Muscle of leg (tissue), 16 donors: Measurements from ENCODE around the gene TMBIM1. TPM values are rescaled to one million over a fixed set of nuclear protein-coding genes. Genes with fewer than 3 reads are reported as not detected.

Source experiments
- DNase-seq: peaks from one replicate; pipeline ENCODE4 v3.0.0; 2013
- H3K27ac ChIP-seq: one replicate; pipeline ENCODE4 v1.5.1; 2013; ENCODE audit warnings: mild to moderate bottlenecking, low read length, control low read depth
- H3K27me3 ChIP-seq: one replicate; pipeline ENCODE4 v1.6.1; 2013; ENCODE audit warnings: low read length; ENCODE audit not compliant: control insufficient read depth, insufficient read depth
- H3K36me3 ChIP-seq: one replicate; pipeline ENCODE4 v1.6.1; 2013; ENCODE audit warnings: low read length; ENCODE audit not compliant: control insufficient read depth, insufficient read depth
- H3K4me1 ChIP-seq: one replicate; pipeline ENCODE4 v1.6.1; 2013; ENCODE audit warnings: low read length; ENCODE audit not compliant: control insufficient read depth, insufficient read depth
- H3K4me3 ChIP-seq: one replicate; pipeline ENCODE4 v1.5.1; 2013; ENCODE audit warnings: low read length, control low read depth
- H3K9me3 ChIP-seq: replicated peaks from 2 replicates; pipeline ENCODE4 v1.6.1; 2013; ENCODE audit warnings: low read depth, low read length; ENCODE audit not compliant: control insufficient read depth
- WGBS: methylation state at CpG from one replicate; pipeline ENCODE4 v1.1.5; 2013; ENCODE audit warnings: missing lambda C conversion rate; ENCODE audit not compliant: insufficient coverage; 5-methylcytosine and 5-hydroxymethylcytosine counted together
- long read RNA-seq, 11 donors: transcript quantifications; one replicate each; lab custom pipeline, GENCODE V29; 2026
- polyA plus RNA-seq, 8 donors: library from polyadenylated mRNA; unstranded; fragments of 120-200 nt; gene quantifications; one replicate each; pipeline versions ENCODE4 v1.2.1 to v1.2.3, GENCODE V29; 2013; ENCODE audit warnings: inconsistent platforms in 1 of 8, low replicate concordance in 1 of 8; ENCODE audit not compliant: insufficient read length in 8 of 8, insufficient read depth in 1 of 8
- total RNA-seq: library from RNA; stranded (reverse); fragments of 120-200 nt; gene quantifications from one replicate; pipeline ENCODE4 v1.2.4, GENCODE V29; 2013

The TMBIM1 gene
- 81.5 TPM for total RNA-seq
- 10 to 100 TPM; 72.2 to 95.7 (median 77.7) TPM for polyA plus RNA-seq
- long read RNA-seq, donor 1, transcript TMBIM1-201 (12 exons, 2,371 nt), result major isoform, 8 of 8 reads
- long read RNA-seq, donor 1, partial matches to known transcripts, result 0 of 8 reads
- long read RNA-seq, donor 1, other reads (novel, unspliced or antisense), result 0 of 8 reads
- long read RNA-seq, donor 2, partial matches to known transcripts, result 0 of 3 reads
- long read RNA-seq, donor 2, other reads (novel, unspliced or antisense), result 0 of 3 reads
- long read RNA-seq, donor 3, transcript TMBIM1-201 (12 exons, 2,371 nt), result major isoform, 21 of 22 reads
- long read RNA-seq, donor 3, partial matches to known transcripts, result 0 of 22 reads
- long read RNA-seq, donor 3, other reads (novel, unspliced or antisense), result 0 of 22 reads
- long read RNA-seq, donor 4, transcript TMBIM1-201 (12 exons, 2,371 nt), result major isoform, 14 of 15 reads
- long read RNA-seq, donor 4, partial matches to known transcripts, result 0 of 15 reads
- long read RNA-seq, donor 4, other reads (novel, unspliced or antisense), result 0 of 15 reads
- long read RNA-seq, donor 5, transcript TMBIM1-201 (12 exons, 2,371 nt), result major isoform, 37 of 41 reads
- long read RNA-seq, donor 5, partial matches to known transcripts, result 0 of 41 reads
- long read RNA-seq, donor 5, other reads (novel, unspliced or antisense), result 0 of 41 reads
- long read RNA-seq, donor 6, transcript TMBIM1-201 (12 exons, 2,371 nt), result major isoform, 31 of 34 reads
- long read RNA-seq, donor 6, partial matches to known transcripts, result 0 of 34 reads
- long read RNA-seq, donor 6, other reads (novel, unspliced or antisense), result 0 of 34 reads
- long read RNA-seq, donor 7, transcript TMBIM1-201 (12 exons, 2,371 nt), result major isoform, 21 of 24 reads
- long read RNA-seq, donor 7, partial matches to known transcripts, result 0 of 24 reads
- long read RNA-seq, donor 7, other reads (novel, unspliced or antisense), result 0 of 24 reads
- long read RNA-seq, donor 8, transcript TMBIM1-201 (12 exons, 2,371 nt), result major isoform, 13 of 13 reads
- long read RNA-seq, donor 8, partial matches to known transcripts, result 0 of 13 reads
- long read RNA-seq, donor 8, other reads (novel, unspliced or antisense), result 0 of 13 reads
- long read RNA-seq, donor 9, transcript TMBIM1-201 (12 exons, 2,371 nt), result major isoform, 8 of 14 reads
- long read RNA-seq, donor 9, partial matches to known transcripts, result 0 of 14 reads
- long read RNA-seq, donor 9, other reads (novel, unspliced or antisense), result 5 of 14 reads
- long read RNA-seq, donor 10, transcript TMBIM1-201 (12 exons, 2,371 nt), result major isoform, 15 of 22 reads
- long read RNA-seq, donor 10, partial matches to known transcripts, result 5 of 22 reads
- long read RNA-seq, donor 10, other reads (novel, unspliced or antisense), result 0 of 22 reads
- long read RNA-seq, donor 11, transcript TMBIM1-201 (12 exons, 2,371 nt), result major isoform, 18 of 18 reads
- long read RNA-seq, donor 11, partial matches to known transcripts, result 0 of 18 reads
- long read RNA-seq, donor 11, other reads (novel, unspliced or antisense), result 0 of 18 reads

- Histone ChIP-seq H3K27me3 (no peaks in the 10 kb centered on the region), H3K27ac (peak within 1 kb of the TSS; percentile 95), H3K36me3 (peaks cover 3% of the 10 kb centered on the region), H3K4me3 (peak within 1 kb of the TSS; percentile 95), H3K9me3 (no peaks in the 10 kb centered on the region), H3K4me1 (peaks cover 42% of the 10 kb centered on the region)
- DNase-seq, result peak; percentile 86
- 3% methylated on average over 49 of the region's 63 CpGs for WGBS
Measured at GRCh38 chr2:218292048-218293014, at the start of gene TMBIM1. TSS of gene TMBIM1 (minus strand) at chr2:218292503. CDS start at chr2:218282141, 10,362 bp downstream.

GRCh38 chr2:218341381-218341780, 49.1 kb upstream of the TMBIM1 start:
- H3K9me3 ChIP-seq, result no peaks in the 10 kb centered on the region
- H3K36me3 ChIP-seq, result no peaks in the 10 kb centered on the region
- no CpG with 5 or more reads among the region's 8 CpGs for WGBS
- no peak overlapping the region for H3K27ac ChIP-seq
- DNase-seq, result no peak
- H3K4me1 ChIP-seq, result peaks cover 3% of the 10 kb centered on the region
- no peaks in the 10 kb centered on the region for H3K27me3 ChIP-seq
- H3K4me3 ChIP-seq, result no peak overlapping the region

GRCh38 chr2:218340656-218341055, 48.4 kb upstream of the TMBIM1 start:
- no peak for DNase-seq
- WGBS, result 83% methylated on average over 7 of the region's 9 CpGs
- H3K36me3 ChIP-seq, result no peaks in the 10 kb centered on the region

GRCh38 chr2:218334531-218334930, 42.2 kb upstream of the TMBIM1 start:
- H3K27me3 ChIP-seq, result no peaks in the 10 kb centered on the region
- peaks cover 14% of the 10 kb centered on the region for H3K4me1 ChIP-seq
- H3K36me3 ChIP-seq, result no peaks in the 10 kb centered on the region
- 100% methylated on average over 3 of the region's 3 CpGs for WGBS
- DNase-seq, result no peak
- no peak overlapping the region for H3K27ac ChIP-seq
- no peak overlapping the region for H3K4me3 ChIP-seq
- no peaks in the 10 kb centered on the region for H3K9me3 ChIP-seq

More at GRCh38 chr2:218340656-218341055, 48.4 kb upstream of the TMBIM1 start:
- Histone ChIP-seq H3K27ac (no peak overlapping the region), H3K9me3 (no peaks in the 10 kb centered on the region), H3K27me3 (no peaks in the 10 kb centered on the region), H3K4me1 (peaks cover 3% of the 10 kb centered on the region), H3K4me3 (no peak overlapping the region)

GRCh38 chr2:218332920-218333645, 40.8 kb upstream of the TMBIM1 start:
- WGBS, result 46% methylated on average over 14 of the region's 16 CpGs

GRCh38 chr2:218332288-218332687, 40.0 kb upstream of the TMBIM1 start:
- no peak for DNase-seq
- WGBS, result 100% methylated on average over 1 of the region's 1 CpG
- no peaks in the 10 kb centered on the region for H3K36me3 ChIP-seq
- H3K4me1 ChIP-seq, result peaks cover 16% of the 10 kb centered on the region
- no peaks in the 10 kb centered on the region for H3K9me3 ChIP-seq
- no peak overlapping the region for H3K4me3 ChIP-seq
- H3K27me3 ChIP-seq, result no peaks in the 10 kb centered on the region
- H3K27ac ChIP-seq, result peak overlapping the region; percentile 29

More at GRCh38 chr2:218332920-218333645, 40.8 kb upstream of the TMBIM1 start:
- Histone ChIP-seq H3K4me3 (no peak overlapping the region), H3K4me1 (peaks cover 16% of the 10 kb centered on the region), H3K9me3 (no peaks in the 10 kb centered on the region), H3K36me3 (no peaks in the 10 kb centered on the region), H3K27ac (peak overlapping the region; percentile 56), H3K27me3 (no peaks in the 10 kb centered on the region)
- peak; percentile 80 for DNase-seq

GRCh38 chr2:218331745-218332144, 39.4 kb upstream of the TMBIM1 start:
- 53% methylated on average over 5 of the region's 8 CpGs for WGBS
- H3K4me3 ChIP-seq, result no peak overlapping the region
- peaks cover 17% of the 10 kb centered on the region for H3K4me1 ChIP-seq
- DNase-seq, result peak; percentile 22
- no peaks in the 10 kb centered on the region for H3K36me3 ChIP-seq
- H3K27ac ChIP-seq, result no peak overlapping the region
- H3K27me3 ChIP-seq, result no peaks in the 10 kb centered on the region
- H3K9me3 ChIP-seq, result no peaks in the 10 kb centered on the region

GRCh38 chr2:218329826-218330593, 37.7 kb upstream of the TMBIM1 start:
- peak overlapping the region; percentile 1 for H3K27ac ChIP-seq

More at GRCh38 chr2:218329826-218330593, 37.7 kb upstream of the TMBIM1 start:
- DNase-seq, result no peak
- Histone ChIP-seq H3K9me3 (no peaks in the 10 kb centered on the region), H3K4me3 (no peak overlapping the region), H3K4me1 (peaks cover 28% of the 10 kb centered on the region), H3K36me3 (no peaks in the 10 kb centered on the region), H3K27me3 (no peaks in the 10 kb centered on the region)
- whole genome bisulfite sequencing, result 53% methylated on average over 6 of the region's 8 CpGs
